IgD-negative memory B cell (primary cell): ENCODE results near the gene SPSB4. TPM values are rescaled to one million over a fixed set of nuclear protein-coding genes. Genes with fewer than 3 reads are reported as not detected.

Experiments
- H3K27ac Mint-ChIP-seq, 3 donors: one replicate each; pipeline ENCODE4 v1.8.0; 2020 to 2022; ENCODE audit warnings: mild to moderate bottlenecking in 3 of 3, mixed read lengths in 3 of 3, moderate library complexity in 1 of 3
- H3K27me3 Mint-ChIP-seq: one replicate; pipeline ENCODE4 v1.8.0; 2021; ENCODE audit warnings: mixed read lengths
- H3K36me3 Mint-ChIP-seq: one replicate; pipeline ENCODE4 v1.8.0; 2020; ENCODE audit warnings: mild to moderate bottlenecking, mixed read lengths
- H3K4me1 Mint-ChIP-seq, 3 donors: one replicate each; pipeline ENCODE4 v1.8.0; 2020 to 2022; ENCODE audit warnings: mixed read lengths in 3 of 3, mild to moderate bottlenecking in 1 of 3
- H3K4me3 Mint-ChIP-seq, 4 donors: one replicate each; pipeline ENCODE4 v1.8.0; 2020 to 2022; ENCODE audit warnings: mild to moderate bottlenecking in 4 of 4, mixed read lengths in 4 of 4, moderate library complexity in 3 of 4
- H3K9me3 Mint-ChIP-seq, 3 donors: one replicate each; pipeline ENCODE4 v1.8.0; 2020 to 2021; ENCODE audit warnings: mixed read lengths in 3 of 3, mild to moderate bottlenecking in 1 of 3
- polyA plus RNA-seq: library from polyadenylated mRNA; unstranded; fragments of 300-500 nt; fragmentation: Illumina TruSeq; gene quantifications from one replicate; pipeline ENCODE4 v1.2.3, GENCODE V29; 2021

The SPSB4 gene
- polyA plus RNA-seq, 1 donor from 2014 or later: not detected

GRCh38 chr3:141060327-141060726 is 9.2 kb downstream of the SPSB4 start:
- Mint-ChIP-seq H3K4me1 (no peaks in the 10 kb centered on the region), H3K27me3 (peaks cover 10% of the 10 kb centered on the region), H3K27ac (no peak overlapping the region), H3K4me3 (no peak overlapping the region), H3K9me3 (peaks cover 1 to 4% (median 3%) of the 10 kb centered on the region in 3 donors), H3K36me3 (no peaks in the 10 kb centered on the region)

- no peak overlapping the region for H3K4me3 Mint-ChIP-seq
Observed at GRCh38 chr3:141063831-141064230, 12.7 kb downstream of the SPSB4 start.

GRCh38 chr3:141064255-141064926 is 13.2 kb downstream of the SPSB4 start:
- Mint-ChIP-seq H3K4me3 (no peak overlapping the region), H3K27ac (no peak overlapping the region), H3K4me1 (no peaks in the 10 kb centered on the region), H3K36me3 (no peaks in the 10 kb centered on the region), H3K27me3 (peaks cover 10% of the 10 kb centered on the region), H3K9me3 (peaks cover under 1 to 1% (median under 1%) of the 10 kb centered on the region in 3 donors)

More at GRCh38 chr3:141063831-141064230, 12.7 kb downstream of the SPSB4 start:
- H3K4me1 Mint-ChIP-seq: no peaks in the 10 kb centered on the region
- H3K9me3 Mint-ChIP-seq: peaks cover 1 to 4% (median 3%) of the 10 kb centered on the region in 3 donors
- H3K27ac Mint-ChIP-seq: peak overlapping the region in 1 of 3 donors; percentile 21
- H3K36me3 Mint-ChIP-seq: no peaks in the 10 kb centered on the region
- peaks cover 10% of the 10 kb centered on the region for H3K27me3 Mint-ChIP-seq

- peaks cover 0 to 1% (median 0%) of the 10 kb centered on the region in 3 donors for H3K9me3 Mint-ChIP-seq
- no peaks in the 10 kb centered on the region for H3K4me1 Mint-ChIP-seq
- peaks cover 10% of the 10 kb centered on the region for H3K27me3 Mint-ChIP-seq
- H3K36me3 Mint-ChIP-seq: no peaks in the 10 kb centered on the region
- no peak overlapping the region for H3K4me3 Mint-ChIP-seq
- H3K27ac Mint-ChIP-seq: no peak overlapping the region
Observed at GRCh38 chr3:141065258-141065657, 14.1 kb downstream of the SPSB4 start.

- Mint-ChIP-seq H3K36me3 (no peaks in the 10 kb centered on the region), H3K4me3 (no peak overlapping the region), H3K27me3 (peaks cover 9% of the 10 kb centered on the region), H3K27ac (no peak overlapping the region), H3K9me3 (peaks cover 0 to 1% (median 0%) of the 10 kb centered on the region in 3 donors), H3K4me1 (no peaks in the 10 kb centered on the region)
Observed at GRCh38 chr3:141065841-141066805, 15.0 kb downstream of the SPSB4 start.

GRCh38 chr3:141067206-141067974 is 16.2 kb downstream of the SPSB4 start:
- no peaks in the 10 kb centered on the region for H3K4me1 Mint-ChIP-seq
- no peak overlapping the region for H3K4me3 Mint-ChIP-seq
- H3K36me3 Mint-ChIP-seq: no peaks in the 10 kb centered on the region
- H3K9me3 Mint-ChIP-seq: no peaks in the 10 kb centered on the region
- no peak overlapping the region for H3K27ac Mint-ChIP-seq
- H3K27me3 Mint-ChIP-seq: peaks cover 7% of the 10 kb centered on the region

GRCh38 chr3:141070229-141070628 is 19.1 kb downstream of the SPSB4 start:
- Mint-ChIP-seq H3K27ac (no peak overlapping the region), H3K9me3 (no peaks in the 10 kb centered on the region), H3K27me3 (no peaks in the 10 kb centered on the region), H3K4me1 (no peaks in the 10 kb centered on the region), H3K36me3 (no peaks in the 10 kb centered on the region), H3K4me3 (no peak overlapping the region)

GRCh38 chr3:141070727-141071357 is 19.7 kb downstream of the SPSB4 start:
- Mint-ChIP-seq H3K36me3 (no peaks in the 10 kb centered on the region), H3K4me1 (no peaks in the 10 kb centered on the region), H3K9me3 (no peaks in the 10 kb centered on the region), H3K4me3 (no peak overlapping the region), H3K27ac (no peak overlapping the region), H3K27me3 (no peaks in the 10 kb centered on the region)

- H3K27ac Mint-ChIP-seq: no peak overlapping the region
- H3K4me3 Mint-ChIP-seq: no peak overlapping the region
- peaks cover 2 to 3% (median 2%) of the 10 kb centered on the region in 3 donors for H3K4me1 Mint-ChIP-seq
- H3K27me3 Mint-ChIP-seq: peaks cover 3% of the 10 kb centered on the region
- no peaks in the 10 kb centered on the region for H3K36me3 Mint-ChIP-seq
- no peaks in the 10 kb centered on the region for H3K9me3 Mint-ChIP-seq
Observed at GRCh38 chr3:141071681-141072260, 20.6 kb downstream of the SPSB4 start.

GRCh38 chr3:141072950-141073349 is 21.8 kb downstream of the SPSB4 start:
- Mint-ChIP-seq H3K36me3 (no peaks in the 10 kb centered on the region), H3K9me3 (no peaks in the 10 kb centered on the region), H3K4me3 (no peak overlapping the region), H3K27me3 (peaks cover 8% of the 10 kb centered on the region), H3K27ac (no peak overlapping the region), H3K4me1 (peaks cover 2 to 7% (median 5%) of the 10 kb centered on the region in 3 donors)

GRCh38 chr3:141073580-141073979 is 22.4 kb downstream of the SPSB4 start:
- Mint-ChIP-seq H3K27me3 (peaks cover 11% of the 10 kb centered on the region), H3K27ac (no peak overlapping the region), H3K4me3 (no peak overlapping the region), H3K4me1 (peaks cover 2 to 7% (median 5%) of the 10 kb centered on the region in 3 donors), H3K9me3 (no peaks in the 10 kb centered on the region), H3K36me3 (no peaks in the 10 kb centered on the region)

- Mint-ChIP-seq H3K36me3 (no peaks in the 10 kb centered on the region), H3K9me3 (no peaks in the 10 kb centered on the region), H3K27ac (no peak overlapping the region), H3K4me3 (no peak overlapping the region), H3K4me1 (peaks cover 2 to 7% (median 5%) of the 10 kb centered on the region in 3 donors), H3K27me3 (peaks cover 11% of the 10 kb centered on the region)
Observed at GRCh38 chr3:141074529-141074928, 23.4 kb downstream of the SPSB4 start.

GRCh38 chr3:141076036-141076773 is 25.1 kb downstream of the SPSB4 start:
- H3K27ac Mint-ChIP-seq: peak overlapping the region in 1 of 3 donors; percentile 69
- H3K9me3 Mint-ChIP-seq: no peaks in the 10 kb centered on the region
- no peaks in the 10 kb centered on the region for H3K36me3 Mint-ChIP-seq
- H3K27me3 Mint-ChIP-seq: peaks cover 11% of the 10 kb centered on the region
- peaks cover 2 to 7% (median 5%) of the 10 kb centered on the region in 3 donors for H3K4me1 Mint-ChIP-seq
- H3K4me3 Mint-ChIP-seq: peak overlapping the region in 1 of 4 donors; percentile 83
